Memory B cell (primary cell): ENCODE measurements around the gene SLC36A2.
A peak's percentile ranks its signal among the peaks of the same experiment; 100 is the strongest.

Experiments used
- ATAC-seq: fragments of 150-1000 bp; cut with Tn5 transposase; 2 replicates; pipeline ENCODE4 v1.10.0; 2021; ENCODE audit warnings: low read depth, mild to moderate bottlenecking, moderate library complexity
- DNase-seq, 2 donors: peaks; one replicate each; pipeline ENCODE4 v3.0.0; 2022; ENCODE audit warnings: low spot score in 2 of 2
- H3K27ac Mint-ChIP-seq: one replicate; pipeline ENCODE4 v1.8.0; 2022; ENCODE audit warnings: mild to moderate bottlenecking, moderate library complexity, mixed read lengths
- H3K27me3 Mint-ChIP-seq: one replicate; pipeline ENCODE4 v1.8.0; 2022; ENCODE audit warnings: mixed read lengths
- H3K36me3 Mint-ChIP-seq: one replicate; pipeline ENCODE4 v1.8.0; 2022; ENCODE audit warnings: mild to moderate bottlenecking, mixed read lengths
- H3K4me1 Mint-ChIP-seq: one replicate; pipeline ENCODE4 v1.8.0; 2022; ENCODE audit warnings: mixed read lengths
- H3K4me3 Mint-ChIP-seq: one replicate; pipeline ENCODE4 v1.8.0; 2022; ENCODE audit warnings: mild to moderate bottlenecking, moderate library complexity, mixed read lengths
- H3K9me3 Mint-ChIP-seq: one replicate; pipeline ENCODE4 v1.8.0; 2022; ENCODE audit warnings: mixed read lengths

SLC36A2 gene

DNA sequence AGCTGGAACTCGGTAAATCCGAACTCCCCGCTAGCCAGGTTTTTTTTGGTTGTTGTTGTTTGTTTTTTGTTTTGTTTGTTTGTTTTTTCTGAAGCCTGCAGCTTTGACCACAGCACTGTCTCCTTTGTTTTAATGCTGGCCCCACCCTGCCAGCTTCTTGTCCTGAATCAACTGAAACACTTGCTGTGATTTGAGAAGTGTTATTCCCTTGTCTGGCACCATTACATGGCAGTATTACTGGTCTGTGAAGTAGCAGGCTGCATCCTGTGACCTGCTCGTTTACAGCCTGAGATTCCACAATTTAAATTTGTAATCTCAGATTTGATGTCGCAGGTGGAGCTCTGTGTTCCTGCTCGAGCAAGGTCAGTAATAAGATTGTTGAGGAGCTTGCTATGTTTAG lies 1.4 kb upstream of the SLC36A2 start:
- H3K9me3 Mint-ChIP-seq = no peaks in the 10 kb centered on the region
- H3K27ac Mint-ChIP-seq = no peak overlapping the region
- H3K36me3 Mint-ChIP-seq = peaks cover 5% of the 10 kb centered on the region
- peaks cover 17% of the 10 kb centered on the region for H3K27me3 Mint-ChIP-seq
- no peak overlapping the region for H3K4me3 Mint-ChIP-seq
- H3K4me1 Mint-ChIP-seq = no peaks in the 10 kb centered on the region
- no peak for ATAC-seq
- no peak for DNase-seq

- Mint-ChIP-seq H3K4me1 (no peaks in the 10 kb centered on the region), H3K27me3 (peaks cover 15% of the 10 kb centered on the region), H3K27ac (no peak overlapping the region), H3K4me3 (no peak overlapping the region), H3K9me3 (no peaks in the 10 kb centered on the region), H3K36me3 (no peaks in the 10 kb centered on the region)
- DNase-seq = no peak
- ATAC-seq = no peak
These were observed 1.4 kb downstream of the SLC36A2 start for GRCh38 chr5:151345808-151346478.

DNA sequence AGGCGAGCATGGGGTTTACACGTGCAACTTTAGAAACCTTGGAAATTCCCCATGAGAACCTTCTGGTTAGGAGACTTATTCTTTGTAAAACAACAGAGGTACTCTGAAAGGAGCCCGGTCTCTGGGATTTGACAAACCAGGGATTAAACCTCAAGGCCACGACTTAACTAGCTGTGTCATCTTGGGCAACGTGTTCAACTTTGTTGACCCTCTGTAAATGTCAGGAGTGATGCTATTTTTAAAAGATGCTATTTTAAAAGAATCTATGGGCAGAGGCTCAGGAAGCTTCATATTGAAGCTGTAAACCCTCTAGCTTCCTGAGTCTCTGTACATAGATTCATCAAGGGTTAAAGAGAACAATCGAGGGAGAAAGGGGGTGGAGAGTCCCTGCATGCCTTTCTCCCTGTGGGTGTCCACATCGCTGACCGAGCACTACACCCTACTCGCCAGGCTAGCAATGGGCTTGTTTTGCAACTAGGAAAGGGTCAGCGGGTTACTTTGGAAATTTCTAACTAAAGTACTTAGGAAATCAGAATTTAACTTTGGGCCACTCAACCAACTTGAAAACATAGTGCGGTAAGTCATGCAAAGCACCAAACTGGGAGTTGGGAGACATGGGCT lies 2.1 kb downstream of the SLC36A2 start:
- Mint-ChIP-seq H3K4me1 (no peaks in the 10 kb centered on the region), H3K36me3 (no peaks in the 10 kb centered on the region), H3K27ac (no peak overlapping the region), H3K4me3 (no peak overlapping the region), H3K9me3 (no peaks in the 10 kb centered on the region), H3K27me3 (peaks cover 15% of the 10 kb centered on the region)
- DNase-seq = no peak
- ATAC-seq = no peak

- ATAC-seq (no peak), DNase-seq (no peak)
- H3K36me3 Mint-ChIP-seq = no peaks in the 10 kb centered on the region
- H3K27ac Mint-ChIP-seq = no peak overlapping the region
- peaks cover 22% of the 10 kb centered on the region for H3K27me3 Mint-ChIP-seq
- H3K9me3 Mint-ChIP-seq = no peaks in the 10 kb centered on the region
- H3K4me1 Mint-ChIP-seq = no peaks in the 10 kb centered on the region
- H3K4me3 Mint-ChIP-seq = no peak overlapping the region
These were observed 3.3 kb downstream of the SLC36A2 start for GRCh38 chr5:151344088-151344487.

DNA sequence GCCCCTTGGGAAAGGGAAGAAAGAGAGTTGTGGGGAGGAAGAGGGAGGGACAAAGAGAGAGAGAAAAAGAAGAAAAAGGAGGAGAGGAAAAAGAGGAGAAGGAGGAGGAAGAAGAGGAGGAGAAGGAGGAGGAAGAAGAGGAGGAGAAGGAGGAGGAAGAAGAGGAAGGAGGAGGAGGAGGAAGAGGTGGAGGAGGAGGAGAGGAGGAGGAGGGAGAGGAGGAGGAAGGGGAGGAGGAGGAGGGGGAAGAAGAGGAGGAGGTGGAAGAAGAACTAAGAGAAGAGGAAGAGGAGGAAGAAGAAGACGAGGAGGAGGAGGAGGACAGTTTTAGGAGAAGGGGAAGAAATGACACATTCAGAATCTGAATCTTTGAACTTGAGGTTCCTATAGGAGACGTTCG lies 7.4 kb downstream of the SLC36A2 start:
- no peak for ATAC-seq
- H3K9me3 Mint-ChIP-seq = no peaks in the 10 kb centered on the region
- H3K36me3 Mint-ChIP-seq = no peaks in the 10 kb centered on the region
- no peak for DNase-seq
- H3K27me3 Mint-ChIP-seq = peaks cover 22% of the 10 kb centered on the region
- no peaks in the 10 kb centered on the region for H3K4me1 Mint-ChIP-seq
- H3K4me3 Mint-ChIP-seq = no peak overlapping the region
- no peak overlapping the region for H3K27ac Mint-ChIP-seq

- ATAC-seq = no peak
- Mint-ChIP-seq H3K27me3 (peaks cover 20% of the 10 kb centered on the region), H3K27ac (no peak overlapping the region), H3K36me3 (no peaks in the 10 kb centered on the region), H3K4me1 (no peaks in the 10 kb centered on the region), H3K4me3 (no peak overlapping the region), H3K9me3 (no peaks in the 10 kb centered on the region)
- DNase-seq = no peak
These were observed 8.6 kb downstream of the SLC36A2 start for GRCh38 chr5:151338734-151339133.

DNA sequence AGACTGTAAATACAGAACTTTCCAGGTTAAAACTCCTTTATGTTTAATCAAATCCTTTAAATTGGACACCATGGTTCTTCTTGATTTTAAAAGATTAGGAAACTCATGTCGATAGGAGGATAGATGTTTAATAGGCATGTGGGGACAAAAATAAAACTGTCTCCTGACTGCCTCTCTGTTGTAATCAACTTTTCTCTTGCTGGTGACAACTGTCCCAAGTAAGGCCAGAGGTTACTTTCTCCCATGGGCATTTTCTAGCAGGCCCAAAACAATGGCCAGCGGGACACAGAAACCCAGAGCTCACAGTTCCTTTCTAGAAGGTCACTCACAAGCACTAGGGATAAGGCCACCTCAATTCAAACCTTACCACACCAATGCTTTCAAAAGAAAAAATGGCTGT lies 14.5 kb downstream of the SLC36A2 start:
- no peaks in the 10 kb centered on the region for H3K4me1 Mint-ChIP-seq
- no peak overlapping the region for H3K4me3 Mint-ChIP-seq
- ATAC-seq = no peak
- peaks cover 6% of the 10 kb centered on the region for H3K27me3 Mint-ChIP-seq
- H3K9me3 Mint-ChIP-seq = no peaks in the 10 kb centered on the region
- H3K36me3 Mint-ChIP-seq = no peaks in the 10 kb centered on the region
- H3K27ac Mint-ChIP-seq = no peak overlapping the region
- no peak for DNase-seq

GRCh38 chr5:151328734-151329133 lies 18.6 kb downstream of the SLC36A2 start:
- H3K4me1 Mint-ChIP-seq = no peaks in the 10 kb centered on the region
- DNase-seq (no peak), ATAC-seq (no peak)
- H3K27ac Mint-ChIP-seq = no peak overlapping the region
- peaks cover 3% of the 10 kb centered on the region for H3K27me3 Mint-ChIP-seq
- no peaks in the 10 kb centered on the region for H3K36me3 Mint-ChIP-seq
- no peaks in the 10 kb centered on the region for H3K9me3 Mint-ChIP-seq
- no peak overlapping the region for H3K4me3 Mint-ChIP-seq

GRCh38 chr5:151327585-151327984 lies 19.8 kb downstream of the SLC36A2 start:
- DNase-seq (no peak), ATAC-seq (no peak)
- Mint-ChIP-seq H3K27ac (no peak overlapping the region), H3K4me1 (no peaks in the 10 kb centered on the region), H3K4me3 (no peak overlapping the region), H3K27me3 (peaks cover 3% of the 10 kb centered on the region), H3K9me3 (no peaks in the 10 kb centered on the region), H3K36me3 (no peaks in the 10 kb centered on the region)

DNA sequence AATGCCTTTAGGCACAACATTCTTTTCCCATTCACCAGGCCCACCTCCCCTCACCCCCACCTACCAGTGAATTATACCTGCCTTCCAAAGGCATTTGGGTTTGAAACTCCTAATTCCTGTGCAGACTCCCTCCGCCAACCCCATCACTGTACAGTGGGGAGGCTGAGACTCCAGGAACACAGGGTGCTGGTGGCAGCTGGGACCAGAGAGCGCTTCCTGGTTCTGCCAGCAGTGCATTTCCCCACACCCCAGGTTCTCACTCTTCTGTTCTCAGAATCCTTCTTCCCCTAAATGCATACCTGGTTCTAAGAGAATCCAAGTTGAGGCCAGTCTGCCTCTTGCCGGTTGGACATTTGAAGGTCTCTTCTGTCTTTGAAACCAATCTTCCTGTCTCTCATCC lies 21.1 kb downstream of the SLC36A2 start:
- Mint-ChIP-seq H3K36me3 (no peaks in the 10 kb centered on the region), H3K4me1 (no peaks in the 10 kb centered on the region), H3K9me3 (no peaks in the 10 kb centered on the region), H3K4me3 (no peak overlapping the region), H3K27ac (no peak overlapping the region), H3K27me3 (peaks cover 3% of the 10 kb centered on the region)
- ATAC-seq (no peak), DNase-seq (no peak)

GRCh38 chr5:151320481-151320880 lies 26.9 kb downstream of the SLC36A2 start:
- Mint-ChIP-seq H3K27me3 (peaks cover 2% of the 10 kb centered on the region), H3K27ac (no peak overlapping the region), H3K4me1 (peaks cover 11% of the 10 kb centered on the region), H3K36me3 (no peaks in the 10 kb centered on the region), H3K4me3 (no peak overlapping the region), H3K9me3 (no peaks in the 10 kb centered on the region)
- no peak for ATAC-seq
- DNase-seq = no peak

DNA sequence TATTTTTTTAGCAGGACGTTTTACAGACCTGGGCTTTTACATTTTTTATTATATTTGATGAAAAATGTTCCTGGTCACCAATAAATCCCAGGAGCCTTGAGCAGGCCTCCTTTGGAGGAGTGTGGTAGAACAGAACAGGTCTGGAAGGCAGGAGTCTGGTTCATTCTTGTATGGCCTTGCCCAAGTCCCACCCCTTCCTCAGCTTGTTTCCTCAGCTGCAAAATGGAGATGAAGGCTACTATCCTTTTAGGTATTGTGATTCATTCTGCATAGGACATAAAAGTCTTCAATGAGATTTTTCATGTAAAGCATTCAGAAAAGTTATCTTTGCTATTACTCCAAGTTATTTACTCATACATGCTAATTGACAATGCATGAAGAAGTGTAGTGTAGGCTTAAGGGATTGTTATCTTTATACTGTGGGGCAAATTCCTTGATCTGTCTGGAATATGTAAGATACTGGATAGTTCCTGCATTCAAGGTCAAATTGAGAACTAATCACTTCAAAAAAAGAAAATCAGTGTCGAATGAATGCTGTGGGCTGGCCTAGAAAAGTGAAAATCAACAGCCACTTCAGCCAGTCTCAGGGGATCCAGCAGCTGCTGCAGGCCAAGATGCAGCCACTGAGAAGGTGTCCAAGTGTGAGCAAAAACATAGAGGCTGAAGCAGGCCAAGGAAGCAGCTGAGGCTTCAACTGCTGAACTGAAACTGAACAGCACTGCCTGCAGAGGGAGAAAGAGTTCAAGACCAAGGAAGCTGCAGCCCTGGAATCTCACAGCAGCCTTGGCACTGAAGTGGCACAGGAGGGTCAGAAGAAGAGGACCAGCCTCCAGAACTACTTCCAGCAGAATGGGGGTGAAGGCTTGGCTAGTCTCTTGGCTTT lies 28.3 kb downstream of the SLC36A2 start:
- H3K9me3 Mint-ChIP-seq = no peaks in the 10 kb centered on the region
- H3K27ac Mint-ChIP-seq = no peak overlapping the region
- ATAC-seq = peak; percentile 68

GRCh38 chr5:151317871-151318270 lies 29.5 kb downstream of the SLC36A2 start:
- Mint-ChIP-seq H3K9me3 (no peaks in the 10 kb centered on the region), H3K4me3 (no peak overlapping the region), H3K4me1 (peaks cover 11% of the 10 kb centered on the region), H3K36me3 (no peaks in the 10 kb centered on the region), H3K27ac (no peak overlapping the region), H3K27me3 (no peaks in the 10 kb centered on the region)
- no peak for ATAC-seq
- no peak for DNase-seq

More for the DNA sequence above, 28.3 kb downstream of the SLC36A2 start:
- peak in 1 of 2 donors; percentile 7 for DNase-seq
- H3K36me3 Mint-ChIP-seq = no peaks in the 10 kb centered on the region
- no peak overlapping the region for H3K4me3 Mint-ChIP-seq
- H3K27me3 Mint-ChIP-seq = no peaks in the 10 kb centered on the region
- peaks cover 11% of the 10 kb centered on the region for H3K4me1 Mint-ChIP-seq

DNA sequence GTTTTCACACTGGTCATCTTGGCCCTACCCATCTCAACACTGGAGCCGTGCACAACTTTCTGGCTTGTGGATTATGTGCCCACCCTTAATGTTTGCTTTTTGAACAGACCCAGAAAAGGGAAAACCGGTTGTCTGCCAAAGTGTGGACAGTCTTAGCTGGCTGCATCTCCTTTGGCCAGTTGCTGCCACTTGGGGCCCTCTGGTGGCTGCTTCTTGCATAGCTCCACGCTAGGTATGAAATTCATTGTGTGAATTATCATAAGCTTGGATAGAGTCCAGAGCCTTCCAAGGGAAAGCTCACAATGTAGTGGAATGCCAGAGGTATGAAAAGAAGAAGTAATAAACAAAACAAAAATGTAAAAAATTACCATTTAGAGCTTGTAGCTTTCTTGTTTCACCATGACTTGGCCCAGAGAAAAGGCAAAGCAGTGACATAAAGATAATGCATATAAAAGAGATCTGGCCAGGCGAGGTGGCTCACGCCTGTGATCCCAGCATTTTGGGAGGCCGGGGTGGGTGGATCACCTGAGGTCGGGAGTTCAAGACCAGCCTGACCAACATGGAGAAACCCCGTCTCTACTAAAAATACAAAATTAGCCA lies 31.3 kb downstream of the SLC36A2 start:
- peak; percentile 66 for ATAC-seq
- Mint-ChIP-seq H3K4me3 (no peak overlapping the region), H3K4me1 (peaks cover 11% of the 10 kb centered on the region), H3K27ac (no peak overlapping the region), H3K36me3 (peaks cover 3% of the 10 kb centered on the region), H3K9me3 (peaks cover 3% of the 10 kb centered on the region), H3K27me3 (no peaks in the 10 kb centered on the region)
- DNase-seq = peak; percentile 44 to 61
